ENCODE results near the gene FAM120A. TPM values are rescaled to one million over a fixed set of nuclear protein-coding genes. Genes with fewer than 3 reads are reported as not detected.

Gene FAM120A
- total RNA-seq, 1 experiment from 2014 or later, result 162 TPM

GRCh38 chr9:93599571-93600403 lies 148.3 kb downstream of the FAM120A start:
- H3K4me3 Mint-ChIP-seq (ENCODE audit: unreplicated experiment), result no peak overlapping the region
- H3K27me3 Mint-ChIP-seq (ENCODE audit: insufficient read depth, unreplicated experiment), result no peaks in the 10 kb centered on the region
- TF ChIP-seq CTCF (IDR thresholded peaks at IDR 0.05; ENCODE audit: unreplicated experiment), result no peak
- H3K27ac Mint-ChIP-seq (ENCODE audit: low read depth, unreplicated experiment), result no peak overlapping the region
- intact Hi-C loops (cut with micrococcal nuclease), result no loop called here
- DNase-seq (ENCODE audit: unreplicated experiment), result no peak
- no peaks in the 10 kb centered on the region for H3K36me3 Mint-ChIP-seq (ENCODE audit: insufficient read depth, unreplicated experiment)
- ChIA-PET POLR2A (no interaction called here), CTCF (interaction anchor here (0.5 to 1.0 kb wide), 4 partner anchors 194 to 614 kb away, joined by 3 read pairs; no protein-coding TSS in a partner anchor)
- H3K4me1 Mint-ChIP-seq (ENCODE audit: insufficient read depth, unreplicated experiment), result peaks cover 7% of the 10 kb centered on the region
- no TSS peak for BruUV-seq (replicated peaks)
- H3K9me3 Mint-ChIP-seq (ENCODE audit: unreplicated experiment), result no peaks in the 10 kb centered on the region

- no peak for DNase-seq (ENCODE audit: unreplicated experiment)
- no peak overlapping the region for H3K4me3 Mint-ChIP-seq (ENCODE audit: unreplicated experiment)
- no peak for TF ChIP-seq CTCF (IDR thresholded peaks at IDR 0.05; ENCODE audit: unreplicated experiment)
- ChIA-PET POLR2A (no interaction called here), CTCF (interaction anchor here (0.5 kb wide), 1 partner anchor 613 kb away, joined by 3 read pairs; no protein-coding TSS in a partner anchor)
- H3K27ac Mint-ChIP-seq (ENCODE audit: low read depth, unreplicated experiment), result no peak overlapping the region
- intact Hi-C loops (cut with micrococcal nuclease), result no loop called here
- peaks cover 5% of the 10 kb centered on the region for H3K9me3 Mint-ChIP-seq (ENCODE audit: unreplicated experiment)
- no peaks in the 10 kb centered on the region for H3K27me3 Mint-ChIP-seq (ENCODE audit: insufficient read depth, unreplicated experiment)
- BruUV-seq (replicated peaks), result no TSS peak
- H3K36me3 Mint-ChIP-seq (ENCODE audit: insufficient read depth, unreplicated experiment), result no peaks in the 10 kb centered on the region
- peaks cover 7% of the 10 kb centered on the region for H3K4me1 Mint-ChIP-seq (ENCODE audit: insufficient read depth, unreplicated experiment)
These were observed 149.0 kb downstream of the FAM120A start for GRCh38 chr9:93600504-93600903.

GRCh38 chr9:93601063-93601462 lies 149.6 kb downstream of the FAM120A start:
- intact Hi-C loops (cut with micrococcal nuclease), result no loop called here
- no peak for DNase-seq (ENCODE audit: unreplicated experiment)
- Mint-ChIP-seq H3K27me3 (ENCODE audit: insufficient read depth, unreplicated experiment) (no peaks in the 10 kb centered on the region), H3K27ac (ENCODE audit: low read depth, unreplicated experiment) (no peak overlapping the region), H3K36me3 (ENCODE audit: insufficient read depth, unreplicated experiment) (no peaks in the 10 kb centered on the region), H3K4me3 (ENCODE audit: unreplicated experiment) (no peak overlapping the region), H3K4me1 (ENCODE audit: insufficient read depth, unreplicated experiment) (peaks cover 7% of the 10 kb centered on the region), H3K9me3 (ENCODE audit: unreplicated experiment) (peaks cover 9% of the 10 kb centered on the region)
- no TSS peak for BruUV-seq (replicated peaks)
- ChIA-PET POLR2A (no interaction called here), CTCF (interaction anchor here (0.7 kb wide), 1 partner anchor 1873 kb away, joined by 4 read pairs; no protein-coding TSS in a partner anchor)
- TF ChIP-seq CTCF (IDR thresholded peaks at IDR 0.05; ENCODE audit: unreplicated experiment), result no peak

- Mint-ChIP-seq H3K4me1 (ENCODE audit: insufficient read depth, unreplicated experiment) (peaks cover 7% of the 10 kb centered on the region), H3K27me3 (ENCODE audit: insufficient read depth, unreplicated experiment) (no peaks in the 10 kb centered on the region)
- CTCF ChIA-PET, result interaction anchor here (0.7 kb wide), 1 partner anchor 1873 kb away, joined by 4 read pairs; no protein-coding TSS in a partner anchor
These were observed 150.2 kb downstream of the FAM120A start for GRCh38 chr9:93601666-93602065.

More at GRCh38 chr9:93601666-93602065, 150.2 kb downstream of the FAM120A start:
- BruUV-seq (replicated peaks), result no TSS peak
- POLR2A ChIA-PET, result no interaction called here
- intact Hi-C loops (cut with micrococcal nuclease), result no loop called here
- no peak for TF ChIP-seq CTCF (IDR thresholded peaks at IDR 0.05; ENCODE audit: unreplicated experiment)
- H3K4me3 Mint-ChIP-seq (ENCODE audit: unreplicated experiment), result no peak overlapping the region
- no peak overlapping the region for H3K27ac Mint-ChIP-seq (ENCODE audit: low read depth, unreplicated experiment)
- no peak for DNase-seq (ENCODE audit: unreplicated experiment)
- H3K9me3 Mint-ChIP-seq (ENCODE audit: unreplicated experiment), result peaks cover 15% of the 10 kb centered on the region
- no peaks in the 10 kb centered on the region for H3K36me3 Mint-ChIP-seq (ENCODE audit: insufficient read depth, unreplicated experiment)
